ENCODE measurements around the gene RINL.
"Not testable (repeated sequence)": the region's sequence is repeated elsewhere in the genome, so short reads cannot be mapped to it uniquely, and the experiment has no call there.

The RINL gene

GRCh38 chr19:38905620-38906019 is 27.5 kb upstream of the RINL start:
- no peak for DNase-seq (ENCODE audit: low read depth)

GRCh38 chr19:38904581-38905539 is 26.8 kb upstream of the RINL start:
- DNase-seq (ENCODE audit: low read depth), result no peak

GRCh38 chr19:38901683-38902082 is 23.6 kb upstream of the RINL start:
- DNase-seq (ENCODE audit: low read depth), result no peak

- DNase-seq (ENCODE audit: low read depth), result peak; percentile 60
Measured at GRCh38 chr19:38900743-38901190, 22.7 kb upstream of the RINL start.

- no peak for DNase-seq (ENCODE audit: low read depth)
Measured at GRCh38 chr19:38900202-38900629, 22.1 kb upstream of the RINL start.

GRCh38 chr19:38899447-38900201 is 21.5 kb upstream of the RINL start, which contains the start of the genes NFKBIB and SIRT2:
TSS of gene NFKBIB (plus strand) at chr19:38899969. CDS start at chr19:38900033, 64 bp downstream.
TSS of gene SIRT2 (minus strand) at chr19:38899618. CDS start at chr19:38899521, 97 bp downstream.
- peak; percentile 99 for DNase-seq (ENCODE audit: low read depth)

GRCh38 chr19:38898788-38899446 is 20.8 kb upstream of the RINL start:
- DNase-seq (ENCODE audit: low read depth), result peak; percentile 20

GRCh38 chr19:38894968-38895367 is 16.9 kb upstream of the RINL start:
- DNase-seq (ENCODE audit: low read depth), result no peak

- no peak for DNase-seq (ENCODE audit: low read depth)
Measured at GRCh38 chr19:38893341-38893771, 15.3 kb upstream of the RINL start.

- DNase-seq (ENCODE audit: low read depth), result no peak
Measured at GRCh38 chr19:38892841-38893240, 14.8 kb upstream of the RINL start.

GRCh38 chr19:38891771-38892170 is 13.7 kb upstream of the RINL start:
- DNase-seq (ENCODE audit: low read depth), result no peak

GRCh38 chr19:38890686-38891085 is 12.6 kb upstream of the RINL start:
- no peak for DNase-seq (ENCODE audit: low read depth)

GRCh38 chr19:38889803-38890202 is 11.7 kb upstream of the RINL start:
- DNase-seq (ENCODE audit: low read depth), result no peak

GRCh38 chr19:38888876-38889275 is 10.8 kb upstream of the RINL start:
- DNase-seq (ENCODE audit: low read depth), result no peak

GRCh38 chr19:38884691-38885090 is 6.6 kb upstream of the RINL start:
- not testable (repeated sequence) for DNase-seq (ENCODE audit: low read depth)

GRCh38 chr19:38883286-38883685 is 5.2 kb upstream of the RINL start:
- DNase-seq (ENCODE audit: low read depth), result no peak

GRCh38 chr19:38880882-38881609 is 3.0 kb upstream of the RINL start:
- no peak for DNase-seq (ENCODE audit: low read depth)

GRCh38 chr19:38880076-38880881 is 2.2 kb upstream of the RINL start:
- no peak for DNase-seq (ENCODE audit: low read depth)

- no peak for DNase-seq (ENCODE audit: low read depth)
Measured at GRCh38 chr19:38879400-38879751, 1.3 kb upstream of the RINL start.

GRCh38 chr19:38878575-38879399 is 712 bp upstream of the RINL start:
- DNase-seq (ENCODE audit: low read depth), result no peak

All from amniotic epithelial cell (primary cell).